OCI-LY1 (cell line): Measurements from ENCODE around the gene RPA1.

ENCODE experiments used
- H2AFZ ChIP-seq: fragments of 200-600 bp; sonication (generic), shearing (Covaris generic); 2 replicates; pipeline ENCODE4 v1.6.0; 2014; ENCODE audit warnings: antibody characterized with exemption, mild to moderate bottlenecking, low read length
- H3F3A ChIP-seq: fragments of 200-600 bp; sonication (generic), shearing (Covaris generic); 2 replicates; pipeline ENCODE4 v1.6.0; 2014; ENCODE audit warnings: mild to moderate bottlenecking, antibody characterized with exemption, low read length, moderate library complexity; ENCODE audit not compliant: insufficient read depth
- H3K27ac ChIP-seq: fragments of 200-600 bp; sonication (generic); 2 replicates; pipeline ENCODE4 v1.5.1; 2014; ENCODE audit warnings: low read length, mixed run types, mild to moderate bottlenecking, low read depth; ENCODE audit not compliant: poor library complexity, severe bottlenecking
- H3K27me3 ChIP-seq: fragments of 200-600 bp; sonication (generic); 2 replicates; pipeline ENCODE4 v1.6.0; 2014; ENCODE audit warnings: antibody characterized with exemption, mild to moderate bottlenecking, low read length, moderate library complexity; ENCODE audit not compliant: insufficient read depth
- H3K36me3 ChIP-seq: fragments of 200-600 bp; sonication (generic); 2 replicates; pipeline ENCODE4 v1.6.1; 2014; ENCODE audit warnings: mild to moderate bottlenecking, antibody characterized with exemption, low read length, moderate library complexity, mixed read lengths; ENCODE audit not compliant: insufficient read depth
- H3K4me1 ChIP-seq: fragments of 200-600 bp; sonication (generic); 2 replicates; pipeline ENCODE4 v1.5.1; 2014; ENCODE audit warnings: mild to moderate bottlenecking, low read length, moderate library complexity; ENCODE audit not compliant: insufficient read depth, severe bottlenecking
- H3K4me2 ChIP-seq: fragments of 200-600 bp; sonication (generic), shearing (Covaris generic); 2 replicates; pipeline ENCODE4 v1.6.1; 2014; ENCODE audit warnings: low read length
- H3K4me3 ChIP-seq: fragments of 200-600 bp; sonication (generic); 2 replicates; pipeline ENCODE4 v1.5.1; 2014; ENCODE audit warnings: low read length, low read depth, mild to moderate bottlenecking, mixed read lengths; ENCODE audit not compliant: poor library complexity, severe bottlenecking
- H3K79me2 ChIP-seq: fragments of 200-600 bp; shearing (Covaris generic); 2 replicates; pipeline ENCODE4 v1.6.1; 2016; ENCODE audit warnings: mixed run types, low read length, mixed read lengths; ENCODE audit not compliant: insufficient read depth
- H3K9ac ChIP-seq: fragments of 200-600 bp; sonication (generic), shearing (Covaris generic); 2 replicates; pipeline ENCODE4 v1.6.1; 2014; ENCODE audit warnings: mild to moderate bottlenecking, low read length, mixed read lengths
- H3K9me2 ChIP-seq: fragments of 200-600 bp; sonication (generic), shearing (Covaris generic); 2 replicates; pipeline ENCODE4 v1.6.1; 2014; ENCODE audit warnings: low read depth, mild to moderate bottlenecking, low read length, mixed read lengths
- H3K9me3 ChIP-seq: fragments of 200-600 bp; shearing (Covaris generic); 2 replicates; pipeline ENCODE4 v1.6.1; 2014; ENCODE audit warnings: low read length, mixed read lengths
- H4K20me1 ChIP-seq: fragments of 200-600 bp; sonication (generic), shearing (Covaris generic); 2 replicates; pipeline ENCODE4 v1.6.0; 2016; ENCODE audit warnings: mild to moderate bottlenecking, low read length; ENCODE audit not compliant: insufficient read depth
- EZH2 ChIP-seq: fragments of 200-600 bp; sonication (generic), shearing (Covaris generic); IDR thresholded peaks from 2 replicates; pipeline ENCODE4 v1.8.0; 2017; ENCODE audit warnings: borderline replicate concordance, mixed run types, mild to moderate bottlenecking, antibody characterized with exemption, low read length, moderate library complexity, mixed read lengths
- TF ChIP-seq, protein P1 (sequence below): fragments of 200-600 bp; sonication (generic), shearing (Covaris generic); IDR thresholded peaks from 2 replicates; pipeline ENCODE4 v1.5.1; 2017; ENCODE audit warnings: mild to moderate bottlenecking, antibody characterized with exemption, low read length, moderate library complexity, mixed read lengths

The RPA1 gene

DNA sequence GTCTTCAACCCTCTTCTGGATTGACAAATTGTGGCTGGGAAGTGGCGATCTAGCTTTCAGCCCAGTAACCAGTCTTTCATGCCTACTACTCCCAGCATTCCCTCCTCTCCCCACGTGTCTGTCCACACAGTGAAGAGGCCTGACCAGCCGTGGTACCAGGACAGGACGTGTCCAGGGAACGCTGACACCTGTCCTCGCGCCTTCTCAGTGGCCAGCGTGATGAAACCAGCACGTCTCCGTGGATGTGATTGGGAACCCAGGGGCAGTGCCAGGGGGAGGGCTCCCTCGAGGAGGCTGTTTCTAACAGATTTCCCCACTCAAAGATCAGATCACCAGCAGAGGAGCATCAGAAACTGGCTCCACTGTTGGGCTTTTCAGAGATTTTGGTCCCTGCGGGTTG is 69.1 kb downstream of the RPA1 start:
- TF ChIP-seq EZH2: no peak
- H3K4me2 ChIP-seq: no peak overlapping the region
- no peaks in the 10 kb centered on the region for H3K9me2 ChIP-seq
- no peak overlapping the region for H3K4me3 ChIP-seq
- no peaks in the 10 kb centered on the region for H4K20me1 ChIP-seq
- no peak overlapping the region for H2AFZ ChIP-seq
- no peaks in the 10 kb centered on the region for H3K27me3 ChIP-seq
- peaks cover 8% of the 10 kb centered on the region for H3K4me1 ChIP-seq
- no peaks in the 10 kb centered on the region for H3K9me3 ChIP-seq
- H3K9ac ChIP-seq: no peak overlapping the region
- H3K79me2 ChIP-seq: no peaks in the 10 kb centered on the region
- H3F3A ChIP-seq: no peaks in the 10 kb centered on the region
- no peak overlapping the region for H3K27ac ChIP-seq
- peaks cover 56% of the 10 kb centered on the region for H3K36me3 ChIP-seq

DNA sequence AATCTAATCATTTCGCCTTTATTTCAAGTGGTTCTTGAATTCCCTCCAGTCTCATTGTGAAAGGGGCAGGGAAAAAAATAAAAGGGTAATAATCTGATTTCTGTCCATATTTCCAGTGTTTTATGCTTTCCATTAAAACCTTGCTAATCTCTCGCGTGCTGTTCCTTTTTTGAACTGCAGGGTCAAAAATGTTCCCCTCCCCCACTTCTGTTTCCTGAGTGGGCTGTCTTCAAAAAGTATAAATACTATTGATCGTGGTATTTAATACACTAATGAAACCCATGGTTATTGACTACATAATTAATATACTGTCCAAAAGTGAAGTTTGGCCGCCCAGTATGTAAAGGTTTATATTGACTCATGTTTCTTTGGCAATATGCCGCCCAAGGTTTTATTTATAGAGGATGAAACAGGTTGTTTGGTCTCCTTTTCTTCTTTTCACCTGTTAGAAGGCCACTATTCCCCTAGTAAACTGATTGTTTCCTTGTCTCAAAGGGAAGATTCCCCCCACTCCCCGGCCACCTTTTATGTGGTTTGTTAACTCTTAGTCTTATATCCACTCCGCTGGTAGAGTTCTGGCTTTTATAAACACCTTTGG is 69.7 kb downstream of the RPA1 start:
- Histone ChIP-seq H3K27me3 (no peaks in the 10 kb centered on the region), H4K20me1 (no peaks in the 10 kb centered on the region), H3K4me1 (peaks cover 14% of the 10 kb centered on the region), H3K4me2 (no peak overlapping the region), H3K27ac (no peak overlapping the region), H3K9me2 (no peaks in the 10 kb centered on the region), H2AFZ (no peak overlapping the region), H3K9me3 (no peaks in the 10 kb centered on the region), H3K36me3 (peaks cover 50% of the 10 kb centered on the region), H3K9ac (no peak overlapping the region), H3K79me2 (no peaks in the 10 kb centered on the region), H3F3A (no peaks in the 10 kb centered on the region), H3K4me3 (no peak overlapping the region)
- TF ChIP-seq, protein P1, sequence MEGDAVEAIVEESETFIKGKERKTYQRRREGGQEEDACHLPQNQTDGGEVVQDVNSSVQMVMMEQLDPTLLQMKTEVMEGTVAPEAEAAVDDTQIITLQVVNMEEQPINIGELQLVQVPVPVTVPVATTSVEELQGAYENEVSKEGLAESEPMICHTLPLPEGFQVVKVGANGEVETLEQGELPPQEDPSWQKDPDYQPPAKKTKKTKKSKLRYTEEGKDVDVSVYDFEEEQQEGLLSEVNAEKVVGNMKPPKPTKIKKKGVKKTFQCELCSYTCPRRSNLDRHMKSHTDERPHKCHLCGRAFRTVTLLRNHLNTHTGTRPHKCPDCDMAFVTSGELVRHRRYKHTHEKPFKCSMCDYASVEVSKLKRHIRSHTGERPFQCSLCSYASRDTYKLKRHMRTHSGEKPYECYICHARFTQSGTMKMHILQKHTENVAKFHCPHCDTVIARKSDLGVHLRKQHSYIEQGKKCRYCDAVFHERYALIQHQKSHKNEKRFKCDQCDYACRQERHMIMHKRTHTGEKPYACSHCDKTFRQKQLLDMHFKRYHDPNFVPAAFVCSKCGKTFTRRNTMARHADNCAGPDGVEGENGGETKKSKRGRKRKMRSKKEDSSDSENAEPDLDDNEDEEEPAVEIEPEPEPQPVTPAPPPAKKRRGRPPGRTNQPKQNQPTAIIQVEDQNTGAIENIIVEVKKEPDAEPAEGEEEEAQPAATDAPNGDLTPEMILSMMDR: no peak
- no peak for TF ChIP-seq EZH2

DNA sequence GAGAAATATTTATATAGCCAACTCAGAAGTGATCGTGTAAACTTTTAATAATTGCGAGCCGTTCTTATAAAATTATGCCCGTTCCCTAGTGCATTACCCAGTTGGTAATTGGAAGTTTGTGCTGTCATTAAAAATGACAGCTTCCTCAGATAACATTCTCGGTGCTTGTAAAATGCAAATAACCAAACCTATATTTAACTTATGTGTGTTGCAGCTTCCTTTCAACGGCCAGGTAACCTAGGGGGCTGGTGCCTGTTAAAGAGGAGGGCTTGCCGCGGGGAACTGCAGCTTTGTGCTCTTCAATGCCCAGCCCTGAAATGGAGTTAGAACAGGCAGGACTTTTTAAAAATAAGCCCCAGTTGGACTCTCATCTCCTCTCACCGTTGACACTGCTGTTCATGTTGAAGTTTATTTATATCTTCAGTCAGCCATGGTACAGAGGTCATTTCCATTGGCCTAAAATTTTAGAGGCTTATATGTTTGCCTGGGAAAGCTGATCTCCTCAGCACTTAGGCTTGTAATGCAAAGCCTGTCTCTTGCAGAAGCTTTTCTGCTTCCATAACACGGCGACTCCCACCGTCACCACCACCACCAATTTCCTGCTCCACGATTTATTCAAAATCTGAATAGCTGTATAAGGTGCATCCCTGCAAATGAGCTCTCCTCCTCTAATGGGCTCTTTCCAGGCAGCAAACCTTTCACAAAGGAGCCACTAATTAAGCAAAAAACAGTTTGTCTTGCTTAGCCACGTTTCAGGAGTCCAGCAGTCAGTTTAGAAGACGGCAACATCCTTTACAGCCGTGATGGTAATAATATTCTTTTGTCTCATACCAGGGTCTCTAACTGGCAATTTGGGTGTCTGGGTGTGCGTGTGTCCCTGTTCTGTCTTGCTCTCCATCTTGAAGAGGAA is 74.7 kb downstream of the RPA1 start:
- peak overlapping the region; percentile 86 for H3K27ac ChIP-seq
- no peaks in the 10 kb centered on the region for H3K27me3 ChIP-seq
- H3K36me3 ChIP-seq: 0 out of 2 replicates have a peak, but pooled peaks cover 2% of the 10 kb centered on the region
- TF ChIP-seq EZH2: no peak
- TF ChIP-seq, protein P1: no peak
- peak overlapping the region; percentile 23 for H3K4me3 ChIP-seq
- H3F3A ChIP-seq: no peaks in the 10 kb centered on the region
- H3K9me2 ChIP-seq: no peaks in the 10 kb centered on the region
- no peaks in the 10 kb centered on the region for H4K20me1 ChIP-seq
- H3K4me2 ChIP-seq: peak overlapping the region; percentile 51
- peak overlapping the region; percentile 36; the same call in 1 of the 2 replicates for H3K9ac ChIP-seq
- no peak overlapping the region for H2AFZ ChIP-seq
- H3K79me2 ChIP-seq: no peaks in the 10 kb centered on the region
- peaks cover 51% of the 10 kb centered on the region for H3K4me1 ChIP-seq
- H3K9me3 ChIP-seq: no peaks in the 10 kb centered on the region
